GM23338 (cell line): Measurements from ENCODE around the gene PELO. TPM values are rescaled to one million over a fixed set of nuclear protein-coding genes. Genes with fewer than 3 reads are reported as not detected.

ENCODE experiments used
- ATAC-seq: fragments of 200-7000 bp; cut with Tn5 transposase; 3 replicates; pipeline ENCODE4 v1.9.1; 2020
- DNase-seq: peaks from one replicate; pipeline ENCODE4 v3.0.0-alpha.2; 2015; ENCODE audit warnings: low spot score
- H2AFZ ChIP-seq: fragments of 200-600 bp; sonication (generic); 2 replicates; pipeline ENCODE4 v1.8.0; 2016; ENCODE audit warnings: antibody characterized with exemption, mild to moderate bottlenecking, moderate library complexity
- H3F3A ChIP-seq: fragments of 200-600 bp; sonication (generic); replicated peaks from 2 replicates; pipeline ENCODE4 v1.8.0; 2017; ENCODE audit warnings: antibody characterized with exemption, mixed run types, low read depth
- H3K27ac ChIP-seq: fragments of 200-600 bp; sonication (generic); 2 replicates; pipeline ENCODE4 v1.6.1; 2016; ENCODE audit warnings: low read depth
- H3K27me3 ChIP-seq: fragments of 200-600 bp; sonication (generic); 2 replicates; pipeline ENCODE4 v1.8.0; 2016; ENCODE audit warnings: mild to moderate bottlenecking, mixed run types, moderate library complexity; ENCODE audit not compliant: insufficient read depth
- H3K36me3 ChIP-seq: fragments of 200-600 bp; sonication (generic); 2 replicates; pipeline ENCODE4 v1.8.0; 2016; ENCODE audit warnings: mild to moderate bottlenecking; ENCODE audit not compliant: insufficient read depth
- H3K4me1 ChIP-seq: fragments of 200-600 bp; sonication (generic); 2 replicates; pipeline ENCODE4 v1.8.0; 2016; ENCODE audit warnings: mild to moderate bottlenecking, moderate library complexity; ENCODE audit not compliant: insufficient read depth
- H3K4me2 ChIP-seq: fragments of 200-600 bp; sonication (generic); 2 replicates; pipeline ENCODE4 v1.7.1; 2017; ENCODE audit warnings: mixed run types
- H3K4me3 ChIP-seq: fragments of 200-600 bp; sonication (generic); 2 replicates; pipeline ENCODE4 v1.6.1; 2016; ENCODE audit warnings: mixed run types
- H3K79me2 ChIP-seq: fragments of 200-600 bp; sonication (generic); replicated peaks from 2 replicates; pipeline ENCODE4 v1.8.0; 2017; ENCODE audit warnings: mild to moderate bottlenecking; ENCODE audit not compliant: insufficient read depth
- H3K9me2 ChIP-seq: fragments of 200-600 bp; sonication (generic); 2 replicates; pipeline ENCODE4 v1.8.0; 2017; ENCODE audit not compliant: insufficient read depth
- H4K20me1 ChIP-seq: fragments of 200-600 bp; sonication (generic); replicated peaks from 2 replicates; pipeline ENCODE4 v1.8.0; 2017; ENCODE audit warnings: mild to moderate bottlenecking; ENCODE audit not compliant: insufficient read depth
- H3K27ac Mint-ChIP-seq: 2 replicates; pipeline ENCODE4 v1.8.0; 2020; ENCODE audit warnings: inconsistent platforms, mild to moderate bottlenecking, moderate library complexity, mixed read lengths
- H3K27me3 Mint-ChIP-seq: 3 replicates; pipeline ENCODE4 v1.8.0; 2022; ENCODE audit warnings: low read depth, mild to moderate bottlenecking, moderate library complexity, mixed read lengths, inconsistent platforms; ENCODE audit not compliant: insufficient read depth, poor library complexity
- H3K36me3 Mint-ChIP-seq: 3 replicates; pipeline ENCODE4 v1.8.0; 2021; ENCODE audit warnings: low read depth, mild to moderate bottlenecking, inconsistent platforms, moderate library complexity, mixed read lengths
- H3K4me1 Mint-ChIP-seq: 3 replicates; pipeline ENCODE4 v1.8.0; 2020; ENCODE audit warnings: mild to moderate bottlenecking, inconsistent platforms, mixed read lengths
- H3K4me3 Mint-ChIP-seq: 3 replicates; pipeline ENCODE4 v1.8.0; 2021; ENCODE audit warnings: moderate library complexity, mild to moderate bottlenecking, inconsistent platforms, mixed read lengths
- H3K9me3 Mint-ChIP-seq: 3 replicates; pipeline ENCODE4 v1.8.0; 2020; ENCODE audit warnings: moderate library complexity, mild to moderate bottlenecking, inconsistent platforms, mixed read lengths
- CREB1 ChIP-seq: fragments of 250-450 bp; sonication (Bioruptor Pico); IDR thresholded peaks from 2 replicates; pipeline ENCODE4 v1.5.0; 2020; ENCODE audit warnings: low read depth, mild to moderate bottlenecking, moderate library complexity
- ETS1 ChIP-seq: IDR thresholded peaks from 2 replicates; pipeline ENCODE4 v1.6.1; 2016; ENCODE audit warnings: antibody characterized with exemption
- EZH2 ChIP-seq: fragments of 200-600 bp; sonication (generic); IDR thresholded peaks from one replicate; pipeline ENCODE4 v1.8.0; 2017; ENCODE audit warnings: antibody characterized with exemption, mild to moderate bottlenecking, low read depth; ENCODE audit not compliant: unreplicated experiment
- EZH2phosphoT487 ChIP-seq: fragments of 200-600 bp; sonication (generic); IDR thresholded peaks from one replicate; pipeline ENCODE4 v1.8.1; 2018; ENCODE audit warnings: antibody characterized with exemption; ENCODE audit not compliant: unreplicated experiment
- JUNB ChIP-seq: IDR thresholded peaks from one replicate; pipeline ENCODE4 v1.6.1; 2016; ENCODE audit warnings: antibody characterized with exemption; ENCODE audit not compliant: unreplicated experiment
- NANOG ChIP-seq: IDR thresholded peaks from 2 replicates; pipeline ENCODE4 v1.6.1; 2016; ENCODE audit warnings: antibody characterized with exemption, borderline replicate concordance
- POLR2AphosphoS5 ChIP-seq: IDR thresholded peaks from 2 replicates; pipeline ENCODE4 v1.6.1; 2016; ENCODE audit warnings: antibody characterized with exemption, low read depth
- REST ChIP-seq: IDR thresholded peaks from one replicate; pipeline ENCODE4 v1.6.1; 2018; ENCODE audit warnings: antibody characterized with exemption; ENCODE audit not compliant: unreplicated experiment
- STAT1 ChIP-seq: IDR thresholded peaks from one replicate; pipeline ENCODE4 v1.6.1; 2016; ENCODE audit warnings: antibody characterized with exemption; ENCODE audit not compliant: unreplicated experiment
- ZNF114 ChIP-seq: fragments of 250-450 bp; sonication (Bioruptor Pico); IDR thresholded peaks from 2 replicates; pipeline ENCODE4 v1.5.0; 2020; ENCODE audit warnings: mild to moderate bottlenecking, moderate library complexity
- ZNF331 ChIP-seq: fragments of 250-450 bp; sonication (Bioruptor Pico); IDR thresholded peaks from 2 replicates; pipeline ENCODE4 v1.5.0; 2020; ENCODE audit warnings: low read depth, mild to moderate bottlenecking, moderate library complexity
- ZNF462 ChIP-seq: fragments of 250-450 bp; sonication (Bioruptor Pico); IDR thresholded peaks from 2 replicates; pipeline ENCODE4 v1.5.0; 2020; ENCODE audit warnings: mild to moderate bottlenecking, moderate library complexity
- polyA plus RNA-seq: library from polyadenylated mRNA; unstranded; fragments of >200 nt; fragmentation: Nextera tagmentation; extraction: Ambion mirVana; gene quantifications from 2 replicates; pipeline ENCODE4 v1.2.1, GENCODE V29; 2016
- total RNA-seq: library from RNA; depleted of rRNA; stranded (reverse); fragments of >200 nt; shearing (Covaris generic); gene quantifications from 2 replicates; pipeline ENCODE4 v1.2.3, GENCODE V29; 2014
- TF ChIP-seq, protein P1 (sequence below), 2 experiments: fragments of 200-600 bp in 1 of 2; sonication (generic) in 1 of 2; conservative IDR thresholded peaks; 2 replicates each; pipeline versions ENCODE4 v1.5.1 to v1.6.1; 2016 to 2017; ENCODE audit warnings: antibody characterized with exemption in 2 of 2, low read depth in 2 of 2, mild to moderate bottlenecking in 2 of 2, moderate library complexity in 1 of 2

The PELO gene
- total and polyA plus RNA-seq, 2 experiments from 2014 or later, result 13.6 to 15.6 TPM

DNA sequence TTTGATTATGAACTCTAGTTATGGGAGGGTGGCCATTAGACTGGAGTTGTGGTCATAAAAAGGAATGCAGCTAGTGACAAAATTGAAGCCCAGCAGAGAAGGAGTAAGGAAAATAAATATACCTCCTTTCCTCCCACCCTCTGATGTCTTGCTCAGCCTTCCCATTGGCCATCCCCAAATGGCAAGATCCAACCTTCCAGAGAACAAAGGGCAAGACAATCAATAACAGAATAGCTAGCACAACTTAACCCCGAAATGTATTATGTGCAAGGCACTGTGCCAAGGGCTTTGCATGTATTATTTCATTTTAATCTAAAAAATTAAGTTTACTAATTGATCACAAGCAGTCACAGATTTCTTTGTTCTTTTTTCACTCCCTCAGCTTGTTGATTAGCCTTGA lies 3.6 kb downstream of the PELO start:
- no peak for TF ChIP-seq NANOG
- no peak for TF ChIP-seq REST
- TF ChIP-seq EZH2, result no peak
- no peak for TF ChIP-seq POLR2AphosphoS5
- no peak for TF ChIP-seq ETS1
- TF ChIP-seq ZNF331 (CRISPR knock-in tag), result no peak
- TF ChIP-seq ZNF114 (CRISPR knock-in tag), result no peak
- TF ChIP-seq STAT1, result no peak
- TF ChIP-seq, protein P1, sequence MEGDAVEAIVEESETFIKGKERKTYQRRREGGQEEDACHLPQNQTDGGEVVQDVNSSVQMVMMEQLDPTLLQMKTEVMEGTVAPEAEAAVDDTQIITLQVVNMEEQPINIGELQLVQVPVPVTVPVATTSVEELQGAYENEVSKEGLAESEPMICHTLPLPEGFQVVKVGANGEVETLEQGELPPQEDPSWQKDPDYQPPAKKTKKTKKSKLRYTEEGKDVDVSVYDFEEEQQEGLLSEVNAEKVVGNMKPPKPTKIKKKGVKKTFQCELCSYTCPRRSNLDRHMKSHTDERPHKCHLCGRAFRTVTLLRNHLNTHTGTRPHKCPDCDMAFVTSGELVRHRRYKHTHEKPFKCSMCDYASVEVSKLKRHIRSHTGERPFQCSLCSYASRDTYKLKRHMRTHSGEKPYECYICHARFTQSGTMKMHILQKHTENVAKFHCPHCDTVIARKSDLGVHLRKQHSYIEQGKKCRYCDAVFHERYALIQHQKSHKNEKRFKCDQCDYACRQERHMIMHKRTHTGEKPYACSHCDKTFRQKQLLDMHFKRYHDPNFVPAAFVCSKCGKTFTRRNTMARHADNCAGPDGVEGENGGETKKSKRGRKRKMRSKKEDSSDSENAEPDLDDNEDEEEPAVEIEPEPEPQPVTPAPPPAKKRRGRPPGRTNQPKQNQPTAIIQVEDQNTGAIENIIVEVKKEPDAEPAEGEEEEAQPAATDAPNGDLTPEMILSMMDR (conservative IDR thresholded peaks at IDR 0.05; ENCODE audit: low read depth in 2 of 2), result no peak
- no peak for TF ChIP-seq EZH2phosphoT487
- no peak for TF ChIP-seq JUNB
- no peak for TF ChIP-seq ZNF462 (CRISPR knock-in tag)
- no peak for TF ChIP-seq CREB1 (CRISPR knock-in tag)
- H3K36me3 Mint-ChIP-seq, result no peaks in the 10 kb centered on the region
- Histone ChIP-seq H3K79me2 (no peaks in the 10 kb centered on the region; the same call in 1 of the 2 replicates), H4K20me1 (no peaks in the 10 kb centered on the region), H3K36me3 (no peaks in the 10 kb centered on the region), H3K4me3 (no peak overlapping the region), H3K27me3 (no peaks in the 10 kb centered on the region), H3K4me2 (no peak overlapping the region), H3F3A (0 out of 2 replicates have a peak, but pooled peaks cover 6% of the 10 kb centered on the region), H2AFZ (no peak overlapping the region), H3K27ac (no peak overlapping the region), H3K9me2 (no peaks in the 10 kb centered on the region), H3K4me1 (peaks cover 13% of the 10 kb centered on the region)
- H3K9me3 Mint-ChIP-seq, result no peaks in the 10 kb centered on the region
- no peak overlapping the region for H3K4me3 Mint-ChIP-seq
- peaks cover 6% of the 10 kb centered on the region for H3K27me3 Mint-ChIP-seq
- ATAC-seq, result no peak
- H3K27ac Mint-ChIP-seq, result no peak overlapping the region
- no peak for DNase-seq
- peaks cover 22% of the 10 kb centered on the region for H3K4me1 Mint-ChIP-seq
